Measurements from ENCODE around the gene ADGRD2. TPM values are rescaled to one million over a fixed set of nuclear protein-coding genes. Genes with fewer than 3 reads are reported as not detected.

The ADGRD2 gene
- total and polyA plus RNA-seq, 10 donors, result 0.15 to 0.50 (median 0.25) TPM; not detected in 5

DNA sequence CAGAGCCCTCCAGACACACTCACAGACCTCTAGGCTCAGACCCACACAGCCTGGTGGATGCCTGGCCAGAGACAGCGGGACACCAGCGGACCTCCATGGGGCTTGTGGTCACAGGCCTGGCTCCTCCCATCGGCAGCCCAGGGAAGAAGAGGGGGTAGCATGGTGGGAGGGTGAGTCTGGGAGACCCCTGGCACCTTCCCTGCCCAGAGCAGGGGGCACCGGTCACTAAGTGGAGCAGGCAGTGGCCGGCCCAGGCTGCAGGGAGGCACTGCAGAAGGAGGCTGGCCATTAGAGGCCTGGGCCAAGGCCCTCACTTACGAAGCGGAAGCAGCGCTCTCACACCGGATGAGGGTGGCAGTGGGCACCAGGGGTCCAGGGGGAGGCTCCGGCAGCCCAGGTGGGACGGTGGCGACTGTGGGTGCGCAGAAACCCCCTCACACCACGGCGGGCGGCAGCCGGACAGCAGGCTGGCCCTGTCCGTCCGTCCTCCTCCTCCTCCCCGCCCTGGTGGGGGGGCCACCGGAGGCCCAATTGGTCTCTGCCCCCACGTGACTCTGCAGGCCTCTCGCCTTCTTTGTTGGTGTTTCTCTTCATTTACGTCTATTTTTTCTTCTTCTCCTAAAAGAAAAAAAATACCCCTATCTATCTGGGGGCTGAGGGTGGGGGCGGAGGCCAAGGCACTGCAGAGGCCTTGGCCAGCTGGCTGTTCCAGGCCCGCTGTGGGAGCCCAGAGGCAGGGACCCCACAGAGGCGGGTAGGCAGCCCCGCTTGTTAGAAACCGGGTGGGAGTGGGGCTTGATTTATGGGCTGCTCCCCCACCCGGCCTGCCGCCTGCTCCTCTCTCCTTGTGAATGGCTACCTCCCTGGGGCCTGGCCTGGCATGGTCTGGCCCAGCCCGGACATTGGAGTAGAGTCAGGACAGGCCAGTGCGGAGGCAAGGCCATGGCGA, 57.0 kb downstream of the ADGRD2 start, which contains the start of gene NR5A1:
NR5A1 (minus strand) TSS at position 469 of the 949 bp plus-strand sequence. CDS start 4,004 bp downstream, outside the sequence.
- Histone ChIP-seq H3K27ac (peak within 1 kb of the TSS; percentile 41 to 87 (median 80)), H3K27me3 (replicated peaks in 1 of 7) (peaks cover 0 to 59% (median 33%) of the 10 kb centered on the region in 7 donors), H3K4me3 (peak within 1 kb of the TSS; percentile 25 to 76 (median 46)), H3K36me3 (peaks cover 0 to 10% (median 0%) of the 10 kb centered on the region in 6 donors), H3K4me1 (peaks cover 5 to 47% (median 25%) of the 10 kb centered on the region in 6 donors), H3K9me3 (no peaks in the 10 kb centered on the region)
- TF ChIP-seq POLR2A (IDR thresholded peaks at IDR 0.05), result peak in 1 of 3 donors; percentile 15
- TF ChIP-seq, protein P1, sequence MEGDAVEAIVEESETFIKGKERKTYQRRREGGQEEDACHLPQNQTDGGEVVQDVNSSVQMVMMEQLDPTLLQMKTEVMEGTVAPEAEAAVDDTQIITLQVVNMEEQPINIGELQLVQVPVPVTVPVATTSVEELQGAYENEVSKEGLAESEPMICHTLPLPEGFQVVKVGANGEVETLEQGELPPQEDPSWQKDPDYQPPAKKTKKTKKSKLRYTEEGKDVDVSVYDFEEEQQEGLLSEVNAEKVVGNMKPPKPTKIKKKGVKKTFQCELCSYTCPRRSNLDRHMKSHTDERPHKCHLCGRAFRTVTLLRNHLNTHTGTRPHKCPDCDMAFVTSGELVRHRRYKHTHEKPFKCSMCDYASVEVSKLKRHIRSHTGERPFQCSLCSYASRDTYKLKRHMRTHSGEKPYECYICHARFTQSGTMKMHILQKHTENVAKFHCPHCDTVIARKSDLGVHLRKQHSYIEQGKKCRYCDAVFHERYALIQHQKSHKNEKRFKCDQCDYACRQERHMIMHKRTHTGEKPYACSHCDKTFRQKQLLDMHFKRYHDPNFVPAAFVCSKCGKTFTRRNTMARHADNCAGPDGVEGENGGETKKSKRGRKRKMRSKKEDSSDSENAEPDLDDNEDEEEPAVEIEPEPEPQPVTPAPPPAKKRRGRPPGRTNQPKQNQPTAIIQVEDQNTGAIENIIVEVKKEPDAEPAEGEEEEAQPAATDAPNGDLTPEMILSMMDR (IDR thresholded peaks at IDR 0.05 in 8 of 11, conservative IDR thresholded peaks at IDR 0.05 in 3 of 11), result no peak
- TF ChIP-seq POLR2AphosphoS5 (IDR thresholded peaks at IDR 0.05), result peak; percentile 57 to 90 (median 87)
- DNase-seq, result no peak
- WGBS, 5 donors, result 63 to 90% (median 76%) methylated on average over 30 to 34 of the region's 34 CpGs
- intact Hi-C loops (cut with DNase I; ENCODE audit: low total_unique reads), result no loop called here

DNA sequence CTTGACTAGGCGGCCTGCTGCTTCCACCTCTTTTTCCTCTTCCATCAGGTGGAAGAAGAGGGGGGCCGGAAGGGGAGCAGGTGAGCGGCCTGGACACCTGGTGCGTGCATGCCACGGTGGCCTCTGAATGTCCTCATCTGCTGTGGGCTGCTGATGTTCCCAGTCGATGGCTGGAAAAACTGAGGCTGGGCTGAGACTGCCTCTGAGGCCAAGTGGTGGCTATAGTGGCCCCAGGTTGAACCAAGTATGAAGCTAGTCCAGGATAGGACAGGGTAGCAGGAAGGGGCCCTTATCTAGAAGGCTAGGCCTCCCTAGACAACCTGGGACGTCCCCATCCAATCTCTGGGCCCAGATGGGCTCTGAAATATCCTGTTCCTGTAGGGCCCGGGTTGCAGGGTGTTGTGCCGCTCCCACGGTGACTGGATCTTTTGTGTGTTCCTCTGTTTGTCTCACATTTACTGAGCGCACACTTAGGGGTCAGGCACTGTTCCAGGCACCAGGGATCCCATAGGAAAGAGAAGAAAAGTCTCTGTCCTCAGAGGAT, 57.7 kb downstream of the ADGRD2 start:
- WGBS, 5 donors, result 58 to 82% (median 65%) methylated on average over 11 of the region's 11 CpGs
- Histone ChIP-seq H3K27me3 (replicated peaks in 1 of 7) (peaks cover 0 to 59% (median 27%) of the 10 kb centered on the region in 7 donors), H3K4me3 (peak overlapping the region in 7 of 8 donors; percentile 38 to 76 (median 48)), H3K4me1 (peaks cover 9 to 47% (median 28%) of the 10 kb centered on the region in 6 donors), H3K36me3 (peaks cover 0 to 6% (median 0%) of the 10 kb centered on the region in 6 donors), H3K9me3 (no peaks in the 10 kb centered on the region), H3K27ac (peak overlapping the region; percentile 41 to 87 (median 80))
- TF ChIP-seq POLR2AphosphoS5 (IDR thresholded peaks at IDR 0.05) (peak in 2 of 3 donors; percentile 60 to 71), POLR2A (IDR thresholded peaks at IDR 0.05) (no peak)
- TF ChIP-seq, protein P1 (IDR thresholded peaks at IDR 0.05 in 8 of 11, conservative IDR thresholded peaks at IDR 0.05 in 3 of 11), result no peak
- intact Hi-C loops (cut with DNase I; ENCODE audit: low total_unique reads), result no loop called here
- DNase-seq, result no peak

GRCh38 chr9:124510650-124511425, 60.6 kb downstream of the ADGRD2 start:
- no peak overlapping the region for H3K4me3 ChIP-seq
- WGBS, 5 donors, result 52 to 78% (median 74%) methylated on average over 8 to 9 of the region's 9 CpGs
- H3K36me3 ChIP-seq, result no peaks in the 10 kb centered on the region
- no peak for DNase-seq
- peak overlapping the region in 5 of 8 donors; percentile 61 to 80 (median 68) for H3K27ac ChIP-seq
- TF ChIP-seq POLR2AphosphoS5 (IDR thresholded peaks at IDR 0.05) (no peak), POLR2A (IDR thresholded peaks at IDR 0.05) (no peak)
- TF ChIP-seq, protein P1 (IDR thresholded peaks at IDR 0.05 in 8 of 11, conservative IDR thresholded peaks at IDR 0.05 in 3 of 11), result no peak
- H3K4me1 ChIP-seq, result peaks cover 9 to 48% (median 26%) of the 10 kb centered on the region in 6 donors
- intact Hi-C loops (cut with DNase I; ENCODE audit: low total_unique reads), result no loop called here
- peaks cover 0 to 36% (median under 1%) of the 10 kb centered on the region in 7 donors for H3K27me3 ChIP-seq (replicated peaks in 1 of 7)
- no peaks in the 10 kb centered on the region for H3K9me3 ChIP-seq
